NCI-H2196 (cell line): Measurements from ENCODE around the gene ZSWIM6.

Experiments used
- DNase-seq: peaks from one replicate; lab custom pipeline; 2025; ENCODE audit not compliant: unreplicated experiment; lab: John Stamatoyannopoulos, UW

ZSWIM6 gene

DNA sequence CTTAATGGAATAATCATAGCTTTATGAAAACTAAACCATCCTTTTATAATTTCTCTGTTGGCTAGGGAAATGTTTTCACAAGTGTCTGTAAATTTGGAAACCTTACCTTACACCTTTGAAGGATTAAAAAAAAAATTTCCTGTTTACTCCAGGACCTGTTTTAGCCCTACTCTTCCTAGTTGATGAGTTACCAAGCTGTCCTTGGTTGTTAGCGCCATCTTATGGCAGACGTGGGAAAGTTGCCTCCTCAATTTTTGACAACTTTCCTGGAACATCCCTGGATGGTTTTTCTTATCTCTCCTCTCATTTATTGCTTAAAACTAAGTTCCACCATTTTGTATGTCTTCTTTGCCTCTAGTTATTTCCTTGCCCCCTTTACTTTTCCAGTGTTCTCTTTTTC is 25.7 kb downstream of the ZSWIM6 start:
- no peak for DNase-seq

DNA sequence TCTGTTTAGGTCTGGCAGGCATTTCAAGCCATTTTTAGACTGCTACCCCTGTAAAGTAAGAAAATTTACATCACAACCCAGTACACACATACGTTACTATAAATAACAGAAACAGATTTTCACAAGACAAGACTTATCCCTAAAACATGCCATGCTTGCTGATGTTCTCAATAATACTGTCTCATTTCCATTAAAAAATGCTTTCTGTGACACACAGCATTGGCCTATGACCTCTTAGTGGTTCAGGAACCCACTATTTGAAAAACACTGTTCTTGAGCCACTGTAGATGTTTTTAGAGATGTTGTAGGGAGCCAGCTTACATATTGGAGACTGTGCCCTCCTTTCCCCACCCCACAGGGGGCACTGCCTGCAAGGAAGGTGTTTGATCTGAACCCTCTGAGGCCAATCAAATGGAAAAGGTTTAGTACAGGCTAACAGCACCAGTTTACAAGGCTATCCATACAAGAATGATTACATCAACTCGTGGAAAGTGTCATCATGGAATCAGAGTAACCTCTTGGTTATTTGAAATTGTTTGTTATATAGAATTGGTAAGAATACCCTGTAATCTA is 30.8 kb downstream of the ZSWIM6 start:
- DNase-seq, result no peak

DNA sequence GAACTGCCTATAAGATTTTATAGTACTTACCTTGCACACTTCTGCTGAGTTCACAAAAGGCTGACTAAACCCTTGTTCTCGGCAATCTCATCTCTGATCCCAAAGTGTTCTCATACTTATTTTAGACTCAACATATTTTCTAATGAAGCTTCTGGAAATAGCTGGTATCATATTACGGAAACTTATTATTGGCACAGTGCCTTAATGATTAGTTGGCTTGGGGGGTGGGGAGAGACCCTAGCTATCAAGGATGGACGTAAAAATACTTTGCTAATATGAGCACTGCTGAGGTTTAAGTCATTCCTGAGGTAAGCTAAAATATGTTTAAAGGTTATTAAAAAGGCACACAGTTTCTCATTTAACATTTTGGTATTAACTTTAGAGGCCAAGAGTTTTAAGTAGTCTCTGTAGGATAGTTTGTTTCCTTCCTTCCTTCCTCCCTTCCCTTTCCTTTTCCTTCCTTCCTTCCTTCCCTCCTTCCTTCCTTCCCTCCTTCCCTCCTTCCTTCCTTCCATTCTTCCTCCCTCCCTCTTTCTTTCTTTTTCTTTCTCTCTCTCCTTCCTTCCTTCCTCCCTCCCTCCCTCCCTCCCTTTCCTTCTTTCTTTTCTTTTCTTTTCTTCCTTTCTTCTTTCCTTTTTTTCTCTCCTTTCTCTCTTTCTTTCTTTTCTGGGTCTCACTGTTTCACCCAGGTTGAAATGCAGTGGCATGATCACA is 31.5 kb downstream of the ZSWIM6 start:
- DNase-seq, result no peak

DNA sequence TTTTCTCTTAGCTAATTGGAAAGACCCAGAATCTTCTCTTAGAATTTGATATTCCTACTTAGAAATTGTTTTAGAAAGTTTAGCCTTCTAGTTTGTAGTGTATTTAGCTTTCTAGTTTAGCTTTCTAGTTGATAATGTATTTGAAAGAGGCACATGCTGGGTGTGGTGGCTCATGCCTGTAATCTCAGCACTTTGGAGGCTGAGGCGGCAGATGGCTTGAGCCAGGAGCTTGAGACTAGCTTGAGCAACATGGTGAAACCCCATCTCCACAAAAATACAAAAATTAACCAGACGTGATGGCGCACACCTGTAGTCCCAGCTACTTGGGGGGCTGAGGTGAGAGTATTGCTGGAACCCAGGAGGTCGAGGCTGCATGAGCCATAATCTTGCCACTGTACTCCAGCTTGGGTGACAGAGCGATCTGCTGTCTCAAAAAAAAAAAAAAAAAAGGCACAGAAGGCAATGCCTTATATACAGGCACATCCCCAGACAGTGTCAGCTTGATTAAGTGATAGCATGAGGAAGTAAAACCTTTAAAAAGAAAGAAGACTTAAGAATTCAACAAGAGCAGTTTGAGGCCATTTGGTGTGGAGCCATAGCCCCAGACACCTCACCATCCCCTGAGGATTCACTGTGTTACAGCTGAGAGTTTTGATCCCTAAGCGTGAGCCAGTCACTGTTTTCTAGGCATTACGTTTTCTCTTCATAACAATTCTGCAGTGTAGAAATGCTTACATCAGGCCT is 34.6 kb downstream of the ZSWIM6 start:
- no peak for DNase-seq

DNA sequence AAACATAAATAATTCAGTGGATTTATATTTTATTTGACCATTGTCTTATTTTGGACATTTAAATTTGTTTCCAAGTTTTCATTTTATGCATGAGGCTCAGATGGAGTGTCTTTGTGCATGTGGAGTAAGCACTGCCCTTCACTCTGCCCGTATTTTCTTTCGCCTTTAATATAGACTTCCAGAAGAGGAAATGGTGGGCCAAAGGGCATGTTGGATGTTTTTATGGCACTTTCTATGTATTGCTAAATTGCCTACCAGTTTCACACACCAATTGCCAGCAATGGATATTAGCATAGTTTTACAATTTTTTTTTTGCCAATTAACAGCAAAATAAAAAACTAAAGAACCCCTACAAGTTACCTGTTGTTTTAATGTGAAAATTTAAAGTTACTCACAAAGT is 38.4 kb downstream of the ZSWIM6 start:
- no peak for DNase-seq

DNA sequence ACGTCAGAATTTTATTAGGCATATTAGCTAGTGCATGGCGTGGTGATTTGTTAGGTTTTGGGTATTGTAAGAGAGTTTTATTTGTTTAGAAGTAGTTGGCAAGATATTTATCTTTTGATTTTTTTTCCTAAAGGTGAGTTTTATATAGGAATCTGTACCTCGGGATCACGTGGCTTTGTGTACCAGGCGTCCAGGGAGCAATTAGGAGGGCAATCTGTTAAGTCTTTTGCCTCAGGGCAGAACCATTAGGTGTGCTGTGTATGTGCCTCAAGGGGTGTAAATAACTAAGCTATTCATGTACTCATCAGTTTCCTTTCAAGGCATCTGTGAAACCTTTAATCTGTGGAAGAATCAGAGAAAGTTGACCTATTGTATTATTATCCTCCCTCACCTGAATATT is 39.4 kb downstream of the ZSWIM6 start:
- DNase-seq, result no peak

DNA sequence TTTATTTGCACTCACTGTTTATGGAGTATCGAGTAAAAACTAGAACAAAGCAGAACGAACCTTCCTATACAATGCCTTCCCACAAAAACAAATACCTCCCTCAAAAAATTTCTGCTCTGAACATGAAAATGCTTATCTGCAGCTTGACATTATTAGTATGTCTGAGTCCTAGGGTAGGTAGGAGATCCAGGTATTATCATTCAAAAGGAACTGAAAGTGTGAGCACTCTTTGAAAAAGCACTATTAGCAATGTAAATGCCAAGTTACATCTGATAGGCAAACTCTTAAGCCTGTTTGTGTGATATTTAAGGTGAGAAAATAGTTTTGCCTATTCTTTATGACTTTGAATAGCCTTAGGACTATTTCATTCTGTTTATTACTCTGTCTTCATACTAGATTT is 47.6 kb downstream of the ZSWIM6 start:
- DNase-seq, result no peak

DNA sequence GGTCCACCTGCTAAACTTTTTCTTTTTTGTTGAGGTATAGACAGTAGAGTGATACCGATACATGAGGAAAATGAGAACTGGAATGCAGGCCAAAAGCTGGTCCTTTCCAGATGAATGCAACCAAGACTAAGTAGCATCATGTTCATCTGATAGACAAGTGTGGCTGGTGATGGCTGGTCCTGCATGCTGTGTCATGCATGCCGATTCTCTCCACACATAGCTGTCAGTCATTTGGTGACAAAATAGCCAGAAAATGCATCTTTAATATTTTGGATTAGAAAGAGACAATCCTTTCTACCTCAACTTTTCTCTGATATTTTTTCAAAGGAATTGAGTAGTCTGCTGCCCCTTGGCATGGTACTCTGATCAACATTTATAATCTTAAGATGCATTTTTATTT is 49.9 kb downstream of the ZSWIM6 start:
- DNase-seq, result no peak

DNA sequence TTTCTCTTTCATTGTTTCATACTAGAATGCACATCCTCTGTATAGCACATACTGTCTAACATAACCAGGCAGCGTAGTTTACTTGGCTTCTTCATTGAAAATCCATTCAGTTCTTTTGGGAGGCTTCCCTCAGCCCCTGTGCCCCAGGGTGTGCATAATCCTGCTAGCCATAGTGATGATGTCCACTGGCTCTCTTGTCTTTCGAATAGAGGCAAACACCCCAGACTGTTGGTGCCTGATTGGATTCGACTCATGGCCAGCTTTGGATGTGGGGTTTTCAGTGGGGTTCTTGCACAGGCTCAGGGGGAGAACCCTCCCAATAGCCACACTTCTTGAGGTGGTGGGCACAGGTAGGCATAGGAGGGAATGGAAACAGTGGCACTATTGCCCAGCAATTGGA is 53.6 kb downstream of the ZSWIM6 start:
- no peak for DNase-seq

DNA sequence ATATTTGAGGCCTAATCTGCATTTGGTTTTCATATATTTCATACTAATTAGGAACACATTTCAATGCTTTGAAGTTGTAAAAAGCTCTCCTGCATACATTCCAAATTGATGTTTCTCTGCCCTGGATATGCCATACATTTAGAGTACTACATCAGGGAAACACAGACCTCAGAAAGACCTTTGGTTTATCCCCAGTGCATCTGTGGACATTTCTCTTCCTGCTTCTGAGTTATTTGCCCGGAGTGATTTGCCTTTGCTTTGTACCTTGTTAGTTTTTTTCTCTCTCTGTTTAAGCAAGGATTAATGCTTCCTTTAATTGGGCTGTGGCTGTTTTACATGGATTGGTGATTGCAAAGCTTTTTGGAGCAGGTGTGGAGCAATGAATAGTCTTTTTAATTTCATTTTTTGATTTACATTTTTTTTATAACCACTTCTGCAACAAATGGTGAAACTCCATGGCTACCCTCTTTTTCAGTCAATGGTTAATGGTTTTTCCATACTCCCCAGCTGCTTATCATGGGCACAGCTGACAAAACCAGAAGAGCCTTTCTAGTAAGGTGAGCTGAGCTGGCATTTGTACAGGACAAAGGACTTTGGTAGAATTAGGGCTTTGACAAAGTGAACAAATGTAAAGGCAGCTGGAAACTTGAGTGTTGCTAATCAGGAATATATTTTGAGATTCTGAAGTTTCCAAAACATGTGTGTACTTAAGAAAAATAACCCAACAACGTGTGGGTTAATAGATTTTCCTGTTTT is 54.2 kb downstream of the ZSWIM6 start:
- DNase-seq, result no peak

DNA sequence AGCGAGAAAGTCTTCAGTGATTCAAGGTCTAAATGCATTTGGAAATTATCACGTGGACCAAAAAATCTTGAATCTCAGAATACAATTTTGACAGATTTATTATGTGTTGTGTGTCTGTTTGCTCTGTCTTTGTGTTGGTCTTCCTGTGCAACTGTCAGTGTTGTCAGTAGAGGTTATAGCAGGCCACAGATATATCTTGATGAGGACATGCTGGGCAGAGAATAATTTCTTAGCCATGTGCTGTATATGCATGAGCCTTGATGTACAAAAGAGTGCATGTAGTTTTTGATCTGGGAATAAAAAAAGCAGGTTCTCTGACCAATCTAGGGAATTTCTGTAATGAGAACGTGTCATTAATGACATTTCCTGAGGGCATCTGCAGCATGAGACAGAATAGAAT is 57.6 kb downstream of the ZSWIM6 start:
- DNase-seq, result no peak

DNA sequence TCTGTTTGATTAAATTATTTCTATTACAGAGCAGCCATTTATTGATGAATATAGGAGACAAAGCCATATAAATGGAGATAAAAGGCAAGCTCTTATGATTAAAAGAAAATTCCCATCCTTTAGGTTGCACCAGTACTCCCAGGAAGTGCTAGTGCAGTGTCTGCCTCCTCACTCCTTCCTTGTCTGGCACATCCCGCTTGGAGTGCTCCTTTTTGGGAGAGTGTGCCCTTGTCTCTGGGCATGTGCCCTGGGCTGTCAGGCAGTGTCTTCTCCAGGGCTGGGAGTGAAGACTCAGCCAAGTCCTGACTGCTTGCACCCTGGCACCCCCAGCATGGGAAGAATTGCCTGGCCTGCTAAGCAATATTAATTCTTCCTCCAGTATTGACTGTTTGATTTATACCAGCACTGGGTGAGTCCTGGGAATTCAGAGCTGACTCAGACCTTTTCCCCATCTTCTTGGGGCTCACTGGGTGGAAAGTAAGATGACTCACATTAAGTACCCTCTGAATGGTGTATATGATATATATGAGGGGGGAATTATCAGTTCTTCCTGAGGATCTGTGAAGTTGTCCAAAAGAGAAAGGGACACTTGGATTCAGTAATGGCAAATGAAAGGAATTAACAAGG is 62.1 kb downstream of the ZSWIM6 start:
- DNase-seq, result no peak

DNA sequence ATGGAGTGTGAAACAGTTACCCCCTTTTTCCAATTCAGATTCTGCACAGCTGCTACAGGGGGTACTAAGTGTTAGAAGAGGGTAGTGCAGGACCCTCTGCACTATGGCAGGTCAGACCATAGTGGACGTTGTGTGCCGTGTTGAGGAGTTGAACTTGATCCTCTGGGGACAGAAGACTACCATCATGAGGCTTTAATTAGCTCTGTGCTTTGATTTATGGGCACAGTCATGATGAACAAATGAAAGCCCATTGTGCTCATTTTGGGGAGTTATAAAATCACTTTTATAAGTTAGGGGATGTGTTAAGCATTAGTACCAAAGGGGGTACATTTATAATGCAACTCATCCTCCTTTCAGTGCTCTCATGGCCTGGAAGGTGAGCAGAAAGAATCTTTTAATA is 62.7 kb downstream of the ZSWIM6 start:
- no peak for DNase-seq

DNA sequence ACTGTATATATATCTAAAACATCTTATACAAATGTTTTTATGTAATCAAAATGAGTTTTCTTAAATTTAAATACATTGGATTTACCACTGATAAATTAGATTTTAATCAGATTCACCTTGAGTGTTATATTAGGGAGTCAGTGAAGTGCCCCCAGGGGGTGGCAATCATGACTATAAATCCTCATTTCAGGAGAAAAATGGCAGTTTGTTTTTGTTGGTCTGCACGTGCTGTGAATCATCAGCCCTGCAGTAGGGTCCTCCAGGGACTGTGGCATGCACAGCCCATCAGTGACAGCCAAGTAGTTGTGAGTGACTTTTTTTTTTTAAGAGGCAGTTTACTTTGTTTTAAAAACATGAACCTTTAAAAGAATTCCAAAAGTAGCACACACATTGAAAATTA is 65.2 kb downstream of the ZSWIM6 start:
- no peak for DNase-seq

DNA sequence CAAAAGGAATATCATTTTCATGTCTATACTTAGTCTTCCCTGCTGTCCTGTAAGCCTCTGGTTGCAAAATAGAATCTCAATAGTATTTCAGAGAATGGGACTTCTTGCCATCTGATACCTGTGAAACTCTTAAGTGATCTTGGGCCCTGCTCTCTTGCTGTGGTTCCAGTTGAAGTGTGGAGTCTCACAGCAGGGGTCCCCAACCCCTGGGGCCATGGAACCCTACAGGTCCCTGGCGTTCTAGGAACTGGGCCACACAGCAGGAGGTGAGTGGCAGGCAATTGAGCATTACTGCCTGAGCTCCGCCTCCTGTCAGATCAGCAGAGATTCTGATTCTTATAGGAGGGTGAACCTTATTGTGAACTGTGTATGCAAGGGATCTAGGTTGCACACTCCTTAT is 65.9 kb downstream of the ZSWIM6 start:
- DNase-seq, result no peak

DNA sequence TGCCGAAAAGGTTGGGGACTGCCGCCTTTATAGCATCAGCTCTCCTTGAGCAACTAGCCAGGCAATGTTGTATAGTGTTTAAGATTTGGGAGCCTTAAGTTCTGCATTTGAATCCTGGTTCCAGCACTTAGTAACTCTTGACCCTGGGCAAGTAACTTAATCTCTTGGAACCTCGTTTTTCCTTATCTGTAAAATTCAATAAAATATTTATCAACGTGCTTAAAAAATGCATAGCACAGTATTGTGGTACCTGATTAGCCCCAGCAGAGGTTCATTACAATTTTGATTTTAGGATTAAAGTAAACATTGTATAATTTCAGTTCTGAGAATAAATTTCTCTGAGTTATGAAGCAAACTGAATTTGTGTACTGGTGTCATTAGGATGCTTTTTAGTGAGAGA is 66.4 kb downstream of the ZSWIM6 start:
- DNase-seq, result no peak

DNA sequence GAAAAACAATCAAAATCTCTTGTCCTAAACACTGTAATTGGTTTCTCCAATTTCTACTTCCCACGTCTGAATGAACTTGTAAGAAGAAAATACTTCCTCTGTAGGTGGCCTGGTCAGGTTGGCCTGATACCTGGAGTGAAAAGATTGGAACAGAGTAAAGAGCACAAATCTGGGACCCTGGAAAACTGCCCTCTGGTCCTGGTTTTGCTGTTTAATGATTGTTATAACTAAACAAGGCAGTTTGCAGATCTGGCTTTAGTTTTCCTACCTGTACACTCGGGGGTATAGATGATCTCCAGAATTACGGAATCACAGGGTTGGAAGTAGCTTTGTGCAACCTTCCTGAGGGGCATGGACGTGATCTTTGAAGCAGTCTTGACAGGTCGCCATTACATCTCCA is 67.6 kb downstream of the ZSWIM6 start:
- DNase-seq, result no peak

DNA sequence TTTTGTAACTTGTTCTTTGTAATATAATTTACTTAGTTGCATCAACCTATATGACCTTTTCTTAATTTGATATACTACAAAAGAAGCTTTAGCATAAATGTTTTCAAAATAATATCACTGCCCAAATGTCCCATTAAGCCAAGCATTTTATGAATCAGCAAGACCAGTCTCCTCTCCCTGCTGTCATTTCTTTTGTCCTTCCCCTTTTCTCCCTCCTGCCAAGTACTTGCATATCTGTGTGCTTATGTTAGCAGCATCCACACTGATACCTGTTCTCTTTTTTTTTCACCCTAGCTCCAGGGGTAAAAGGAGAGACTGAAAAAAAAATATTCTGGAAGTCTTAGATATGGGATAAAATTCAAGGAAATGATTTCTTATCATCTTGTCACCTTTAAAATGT is 69.7 kb downstream of the ZSWIM6 start:
- DNase-seq, result no peak

DNA sequence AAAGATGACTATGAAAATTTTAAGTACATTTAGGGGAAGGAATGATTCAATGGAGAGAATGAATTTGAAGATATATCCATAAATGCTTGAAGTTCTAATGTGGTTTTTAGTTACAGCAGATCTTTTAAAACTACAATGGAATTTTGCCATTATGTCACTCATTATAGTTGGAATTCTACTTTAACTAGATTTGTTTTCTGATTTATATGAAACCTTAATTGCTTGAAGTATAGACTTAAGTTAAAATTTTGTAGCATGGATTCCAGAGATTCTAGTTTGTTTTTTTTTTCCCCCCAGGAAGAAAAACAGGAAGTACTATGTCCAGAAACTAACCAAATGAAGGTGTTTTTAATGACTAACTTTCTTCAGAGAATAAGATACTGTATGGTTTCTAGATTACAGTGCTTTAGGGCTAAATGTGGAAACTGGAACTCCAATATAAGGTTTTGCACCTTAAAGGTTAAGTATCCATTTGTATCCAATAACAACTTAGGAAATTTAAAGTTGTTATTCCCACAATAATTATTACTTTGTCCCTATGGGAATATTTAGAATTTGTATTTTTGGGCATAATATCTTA is 70.3 kb downstream of the ZSWIM6 start:
- DNase-seq, result no peak

DNA sequence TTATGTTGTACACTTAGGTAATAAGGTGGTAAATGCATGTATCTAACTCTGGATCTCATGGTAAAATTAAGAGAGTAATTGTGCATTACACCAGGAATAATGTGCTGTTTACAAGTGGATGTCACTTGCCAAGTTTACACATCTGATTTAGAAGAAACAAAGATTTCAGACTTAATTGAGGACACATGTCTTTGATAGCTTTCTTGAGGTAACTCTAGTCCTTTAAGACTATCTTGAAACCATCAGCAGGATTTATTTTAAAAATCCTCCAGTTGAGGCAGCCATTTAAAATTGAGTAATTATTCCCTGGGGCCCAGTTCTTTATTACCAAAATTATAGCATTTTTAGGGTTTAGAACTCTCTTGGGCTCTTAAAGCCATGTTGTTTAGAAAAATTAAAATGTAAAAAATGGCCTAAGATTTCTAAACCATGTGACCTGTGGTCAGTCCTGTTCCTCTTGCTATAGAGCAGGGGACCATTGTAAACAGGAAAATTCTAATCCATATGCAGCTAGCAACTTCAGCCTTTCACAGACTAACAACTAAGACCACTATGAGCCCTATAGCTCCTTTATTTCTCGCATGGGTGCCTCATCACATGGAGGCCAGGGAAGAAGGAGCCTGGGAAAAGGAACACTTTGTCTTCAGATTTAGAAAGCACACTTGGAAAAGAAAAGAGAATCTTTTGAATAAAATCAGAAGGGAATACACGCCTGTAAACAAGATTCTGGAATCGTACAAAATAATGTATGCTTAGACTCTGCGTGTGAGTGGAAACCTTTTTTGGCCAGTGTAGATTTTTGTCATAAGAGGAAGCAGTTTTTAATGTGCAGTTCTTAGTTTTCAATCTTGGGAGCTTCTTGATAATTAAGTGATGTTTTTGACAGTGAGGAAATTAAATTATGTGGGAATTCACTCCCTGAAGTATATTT is 71.2 kb downstream of the ZSWIM6 start:
- DNase-seq, result no peak
